Mesenchymal stem cell (in vitro differentiated cells and primary cell): ENCODE data around the gene CBFA2T2.

Experiments
- DNase-seq: peaks from one replicate; pipeline ENCODE4 v3.0.0-alpha.2; 2013
- H2AFZ ChIP-seq: one replicate; pipeline ENCODE4 v1.6.1; 2013; ENCODE audit warnings: low read depth, mild to moderate bottlenecking, control low read depth, inconsistent platforms, low read length, moderate library complexity
- H2AK5ac ChIP-seq: 2 replicates; pipeline ENCODE4 v1.6.1; 2013; ENCODE audit warnings: low read length, moderate library complexity, mild to moderate bottlenecking, inconsistent platforms; ENCODE audit not compliant: severe bottlenecking
- H2BK120ac ChIP-seq: one replicate; pipeline ENCODE4 v1.6.1; 2013; ENCODE audit warnings: low read depth, mild to moderate bottlenecking, inconsistent platforms, low read length, moderate library complexity
- H2BK12ac ChIP-seq, 2 experiments: one replicate each; pipeline ENCODE4 v1.6.1; 2013; ENCODE audit warnings: inconsistent platforms in 2 of 2, low read length in 2 of 2, mild to moderate bottlenecking in 2 of 2, moderate library complexity in 2 of 2, control low read depth in 1 of 2
- H2BK15ac ChIP-seq: one replicate; pipeline ENCODE4 v1.6.1; 2013; ENCODE audit warnings: mild to moderate bottlenecking, low read depth, inconsistent platforms; ENCODE audit not compliant: poor library complexity, severe bottlenecking
- H2BK5ac ChIP-seq: 2 replicates; pipeline ENCODE4 v1.6.1; 2013; ENCODE audit warnings: low read depth, mild to moderate bottlenecking, low read length, control low read depth, inconsistent platforms; ENCODE audit not compliant: poor library complexity, severe bottlenecking
- H3K14ac ChIP-seq, 2 experiments: one replicate each; pipeline ENCODE4 v1.6.1; 2013; ENCODE audit warnings: inconsistent platforms in 2 of 2, low read length in 2 of 2, control low read depth in 1 of 2, mild to moderate bottlenecking in 1 of 2, moderate library complexity in 1 of 2
- H3K18ac ChIP-seq, 2 experiments: one replicate each; pipeline ENCODE4 v1.6.1; 2013; ENCODE audit warnings: inconsistent platforms in 2 of 2, low read length in 2 of 2, control low read depth in 1 of 2, low read depth in 1 of 2, mild to moderate bottlenecking in 1 of 2
- H3K23ac ChIP-seq, 2 experiments: one replicate each; pipeline ENCODE4 v1.6.1; 2013; ENCODE audit warnings: inconsistent platforms in 2 of 2, low read length in 2 of 2, mild to moderate bottlenecking in 2 of 2, moderate library complexity in 2 of 2, control low read depth in 1 of 2
- H3K27ac ChIP-seq: 2 replicates; pipeline ENCODE4 v1.5.1; 2013; ENCODE audit warnings: mild to moderate bottlenecking, moderate library complexity, low read length, control low read depth, inconsistent platforms; ENCODE audit not compliant: poor library complexity, severe bottlenecking
- H3K27me3 ChIP-seq, 2 experiments: 2 replicates each; pipeline versions ENCODE4 v1.6.1 to v1.7.0; 2013; ENCODE audit warnings: low read length in 2 of 2, mild to moderate bottlenecking in 2 of 2, moderate library complexity in 2 of 2, control low read depth in 1 of 2, inconsistent platforms in 1 of 2; ENCODE audit not compliant: control insufficient read depth in 1 of 2, insufficient read depth in 1 of 2
- H3K36me3 ChIP-seq, 2 experiments: 2 replicates each; pipeline versions ENCODE4 v1.6.1 to v1.7.0; 2013; ENCODE audit warnings: low read length in 2 of 2, control low read depth in 1 of 2, inconsistent platforms in 1 of 2, low read depth in 1 of 2, mild to moderate bottlenecking in 1 of 2; ENCODE audit not compliant: insufficient read depth in 2 of 2, control insufficient read depth in 1 of 2
- H3K4ac ChIP-seq, 2 experiments: one replicate each; pipeline ENCODE4 v1.6.1; 2013; ENCODE audit warnings: inconsistent platforms in 2 of 2, low read length in 2 of 2, mild to moderate bottlenecking in 2 of 2, moderate library complexity in 2 of 2, control low read depth in 1 of 2, low read depth in 1 of 2
- H3K4me1 ChIP-seq: 2 replicates; pipeline ENCODE4 v1.6.1; 2013; ENCODE audit warnings: low read depth, low read length, control low read depth; ENCODE audit not compliant: control insufficient read depth, insufficient read depth
- H3K4me2 ChIP-seq: 2 replicates; pipeline ENCODE4 v1.6.1; 2013; ENCODE audit warnings: low read length, mild to moderate bottlenecking, inconsistent platforms; ENCODE audit not compliant: poor library complexity, severe bottlenecking
- H3K4me3 ChIP-seq, 2 experiments: 2 replicates each; pipeline versions ENCODE4 v1.5.1 to v1.7.0; 2013; ENCODE audit warnings: low read length in 2 of 2, mild to moderate bottlenecking in 2 of 2, control low read depth in 1 of 2, low read depth in 1 of 2; ENCODE audit not compliant: insufficient read depth in 1 of 2
- H3K79me1 ChIP-seq: replicated peaks from 2 replicates; pipeline ENCODE4 v1.6.1; 2013; ENCODE audit warnings: mild to moderate bottlenecking, control low read depth, low read length, inconsistent platforms; ENCODE audit not compliant: poor library complexity, severe bottlenecking
- H3K9ac ChIP-seq: 2 replicates; pipeline ENCODE4 v1.7.0; 2013; ENCODE audit warnings: mild to moderate bottlenecking, low read length, moderate library complexity
- H3K9me3 ChIP-seq: 2 replicates; pipeline ENCODE4 v1.7.0; 2013; ENCODE audit warnings: mild to moderate bottlenecking, low read length; ENCODE audit not compliant: control insufficient read depth
- H4K8ac ChIP-seq: one replicate; pipeline ENCODE4 v1.6.1; 2013; ENCODE audit warnings: inconsistent platforms, mild to moderate bottlenecking, low read length, moderate library complexity
- H4K91ac ChIP-seq: one replicate; pipeline ENCODE4 v1.6.1; 2013; ENCODE audit warnings: mild to moderate bottlenecking, low read length, inconsistent platforms
- WGBS: methylation state at CpG from one replicate; pipeline ENCODE4 v1.1.7; 2013; ENCODE audit warnings: mixed read lengths; 5-methylcytosine and 5-hydroxymethylcytosine counted together

CBFA2T2 gene

DNA sequence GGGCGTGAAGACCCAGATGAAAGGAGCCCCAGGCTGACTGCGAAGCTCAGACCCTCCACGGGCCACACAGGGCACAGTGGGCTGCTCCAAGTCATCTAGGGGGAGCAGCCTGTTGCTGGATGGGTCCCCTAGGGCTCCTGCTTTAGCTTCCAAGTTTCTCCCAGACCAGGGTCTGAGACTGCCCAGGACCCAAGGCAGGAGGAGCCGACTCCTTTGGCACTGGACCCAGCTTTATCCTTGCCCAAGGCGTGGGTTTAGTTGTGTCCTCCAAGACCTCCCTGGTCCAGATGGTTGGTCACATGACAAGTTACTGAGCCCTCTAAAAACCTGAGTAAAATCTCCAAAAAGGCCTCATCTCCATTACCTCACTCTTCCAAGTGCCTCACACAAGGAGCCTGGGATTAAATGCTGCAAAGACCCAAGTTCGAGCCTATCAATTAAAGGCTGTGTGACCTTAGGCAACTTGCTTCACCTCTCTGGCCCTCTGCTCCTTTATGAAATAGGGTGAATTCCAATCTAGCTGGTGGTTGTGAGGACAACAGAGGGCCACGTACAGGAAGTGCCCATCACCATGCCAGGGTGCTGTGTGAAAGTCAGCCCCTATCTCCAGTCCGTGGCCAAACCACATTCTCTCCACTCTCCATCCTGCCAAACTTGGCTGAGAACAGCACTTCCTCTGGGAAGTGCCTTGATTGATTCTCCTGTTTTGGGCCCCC, 181.8 kb downstream of the CBFA2T2 start:
- H4K91ac ChIP-seq = no peak overlapping the region
- H2BK15ac ChIP-seq = no peak overlapping the region
- no peak overlapping the region for H4K8ac ChIP-seq
- peak overlapping the region in 1 of 2 experiments; percentile 29 for H2BK12ac ChIP-seq
- H3K36me3 ChIP-seq = peaks cover 39 to 53% of the 10 kb centered on the region in 2 experiments
- no peak overlapping the region for H3K4me3 ChIP-seq
- no peak overlapping the region for H3K18ac ChIP-seq
- no peak overlapping the region for H2BK120ac ChIP-seq
- H3K4me2 ChIP-seq = peak overlapping the region; percentile 86
- peak overlapping the region; percentile 31 for H2AK5ac ChIP-seq
- no peaks in the 10 kb centered on the region for H3K9me3 ChIP-seq
- H3K9ac ChIP-seq = no peak overlapping the region
- no peaks in the 10 kb centered on the region for H3K27me3 ChIP-seq
- H3K23ac ChIP-seq = no peak overlapping the region
- peaks cover 57% of the 10 kb centered on the region for H3K4me1 ChIP-seq
- no peak for DNase-seq
- no peak overlapping the region for H3K4ac ChIP-seq
- H2AFZ ChIP-seq = no peak overlapping the region
- H2BK5ac ChIP-seq = no peak overlapping the region
- WGBS = 93% methylated on average over 8 of the region's 8 CpGs
- H3K79me1 ChIP-seq = peaks cover 24% of the 10 kb centered on the region
- H3K14ac ChIP-seq = no peak overlapping the region
- peak overlapping the region; percentile 29 for H3K27ac ChIP-seq

DNA sequence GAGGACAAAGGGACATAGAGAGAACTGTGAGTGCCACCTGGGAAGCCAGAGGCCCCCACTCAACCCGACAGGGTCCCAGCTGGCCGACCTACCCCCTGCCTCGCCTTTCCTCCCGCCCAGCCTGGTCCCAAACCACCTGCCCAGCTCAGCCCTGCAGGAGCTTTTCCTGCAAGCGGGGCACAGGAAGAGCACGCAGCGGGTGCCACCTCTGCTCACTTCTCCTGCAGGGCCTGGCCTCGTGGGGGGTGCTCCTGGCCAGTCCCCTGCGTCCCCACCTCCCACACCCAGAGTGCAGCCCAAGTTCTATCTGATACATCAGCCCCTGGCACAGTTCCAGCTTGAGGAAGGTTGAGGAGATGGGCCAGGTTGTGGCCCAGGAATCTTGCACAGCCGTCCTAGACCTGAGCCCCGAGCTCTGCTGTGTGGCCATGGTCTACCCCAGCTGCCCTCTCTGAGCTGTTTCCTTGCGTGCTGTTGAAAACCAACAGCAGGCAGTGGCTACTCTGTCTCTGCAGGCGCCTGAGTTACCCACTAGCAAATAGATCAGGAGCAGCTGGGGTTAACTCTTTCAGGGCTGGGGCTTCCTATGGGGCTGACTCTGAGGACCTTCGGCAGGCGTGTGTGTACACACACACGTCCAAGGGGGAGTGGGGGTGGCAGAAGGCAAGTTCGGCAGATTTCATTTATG, 182.7 kb downstream of the CBFA2T2 start:
- no peak overlapping the region for H3K4ac ChIP-seq
- H4K91ac ChIP-seq = no peak overlapping the region
- H2AFZ ChIP-seq = no peak overlapping the region
- DNase-seq = peak; percentile 51
- peak overlapping the region; percentile 58 for H3K27ac ChIP-seq
- no peak overlapping the region for H4K8ac ChIP-seq
- H3K79me1 ChIP-seq = peaks cover 20% of the 10 kb centered on the region
- H2AK5ac ChIP-seq = no peak overlapping the region
- H2BK15ac ChIP-seq = no peak overlapping the region
- H3K27me3 ChIP-seq = no peaks in the 10 kb centered on the region
- 58% methylated on average over 17 of the region's 17 CpGs for WGBS
- peaks cover 50% of the 10 kb centered on the region for H3K4me1 ChIP-seq
- peak overlapping the region; percentile 86 for H3K4me2 ChIP-seq
- no peak overlapping the region for H3K14ac ChIP-seq
- H3K9ac ChIP-seq = peak overlapping the region; percentile 89
- no peak overlapping the region for H3K23ac ChIP-seq
- peaks cover 39 to 48% of the 10 kb centered on the region in 2 experiments for H3K36me3 ChIP-seq
- peak overlapping the region; percentile 76 to 84 for H3K4me3 ChIP-seq
- no peaks in the 10 kb centered on the region for H3K9me3 ChIP-seq
- peak overlapping the region in 1 of 2 experiments; percentile 45 for H2BK12ac ChIP-seq
- H2BK5ac ChIP-seq = no peak overlapping the region
- peak overlapping the region in 1 of 2 experiments; percentile 13 for H3K18ac ChIP-seq
- H2BK120ac ChIP-seq = no peak overlapping the region

DNA sequence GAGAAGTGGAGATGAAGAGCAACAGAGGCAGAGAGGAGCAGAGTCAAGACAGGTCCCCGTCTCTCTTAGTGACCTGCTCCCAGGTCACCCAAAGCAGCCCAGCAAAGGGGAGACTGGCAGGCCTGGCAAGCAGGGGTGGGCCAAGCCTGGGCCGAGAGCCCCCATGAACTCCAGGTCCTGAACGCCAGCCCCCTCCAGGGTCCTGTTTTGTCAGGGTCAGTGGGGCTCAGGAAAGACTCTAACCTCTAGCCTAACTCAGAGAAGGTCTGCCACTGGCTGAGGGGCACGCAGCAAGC, 183.2 kb downstream of the CBFA2T2 start:
- peak overlapping the region in 1 of 2 experiments; percentile 83 for H3K4ac ChIP-seq
- H2BK12ac ChIP-seq = peak overlapping the region in 1 of 2 experiments; percentile 45
- H3K36me3 ChIP-seq = peaks cover 39 to 43% of the 10 kb centered on the region in 2 experiments
- no peak for DNase-seq
- H3K14ac ChIP-seq = peak overlapping the region in 1 of 2 experiments; percentile 86
- whole genome bisulfite sequencing = 38% methylated on average over 4 of the region's 4 CpGs
- peak overlapping the region; percentile 86 for H3K4me2 ChIP-seq
- H3K9me3 ChIP-seq = no peaks in the 10 kb centered on the region
- no peak overlapping the region for H2AFZ ChIP-seq
- H4K8ac ChIP-seq = peak overlapping the region; percentile 21
- H2AK5ac ChIP-seq = peak overlapping the region; percentile 43
- peak overlapping the region; percentile 76 to 84 for H3K4me3 ChIP-seq
- peak overlapping the region; percentile 34 to 73 for H3K18ac ChIP-seq
- H3K79me1 ChIP-seq = peaks cover 19% of the 10 kb centered on the region
- peak overlapping the region; percentile 89 for H3K9ac ChIP-seq
- peak overlapping the region; percentile 58 for H3K27ac ChIP-seq
- peak overlapping the region; percentile 21 for H2BK120ac ChIP-seq
- H4K91ac ChIP-seq = no peak overlapping the region
- H3K4me1 ChIP-seq = peaks cover 50% of the 10 kb centered on the region
- peak overlapping the region; percentile 36 for H2BK15ac ChIP-seq
- H2BK5ac ChIP-seq = peak overlapping the region; percentile 37
- H3K23ac ChIP-seq = no peak overlapping the region
- H3K27me3 ChIP-seq = no peaks in the 10 kb centered on the region
